EL (cell line): ENCODE results near the gene PPARD.

Source experiments
- DNase-seq: peaks from one replicate; pipeline ENCODE4 v3.0.0-alpha.2; 2016

Gene PPARD

DNA sequence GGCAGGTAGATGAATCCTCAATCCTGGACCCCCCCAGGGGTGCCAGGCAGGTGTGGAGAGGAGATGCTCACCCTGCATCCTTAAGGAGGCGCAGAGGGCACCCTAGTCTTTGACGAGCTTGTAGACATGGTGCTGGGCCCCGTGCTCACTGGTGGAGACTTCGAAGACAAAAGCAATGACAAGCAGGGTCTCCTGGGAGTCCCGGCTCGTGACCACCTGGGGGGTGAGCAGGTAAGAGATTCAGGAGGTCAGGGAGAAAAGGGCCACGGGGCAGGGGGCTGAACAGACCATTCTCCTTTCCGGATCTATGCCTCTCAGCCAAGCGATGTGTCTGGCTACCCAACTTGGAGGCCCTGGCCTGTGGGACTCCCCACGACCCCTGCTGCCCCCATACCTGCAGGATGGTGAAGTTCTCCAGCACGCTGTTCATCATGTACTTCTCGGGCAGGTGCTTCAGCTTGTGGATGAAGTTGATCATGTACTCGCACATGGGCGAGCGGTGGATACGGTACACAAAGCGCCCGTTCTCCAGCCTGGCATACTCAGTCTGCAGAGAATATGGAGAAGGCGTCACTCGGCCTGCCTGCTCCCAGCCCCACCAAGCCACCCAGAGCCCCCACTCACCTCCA is 132.7 kb downstream of the PPARD start:
- DNase-seq: no peak

GRCh38 chr6:35475573-35475972 is 133.2 kb downstream of the PPARD start:
- no peak for DNase-seq

DNA sequence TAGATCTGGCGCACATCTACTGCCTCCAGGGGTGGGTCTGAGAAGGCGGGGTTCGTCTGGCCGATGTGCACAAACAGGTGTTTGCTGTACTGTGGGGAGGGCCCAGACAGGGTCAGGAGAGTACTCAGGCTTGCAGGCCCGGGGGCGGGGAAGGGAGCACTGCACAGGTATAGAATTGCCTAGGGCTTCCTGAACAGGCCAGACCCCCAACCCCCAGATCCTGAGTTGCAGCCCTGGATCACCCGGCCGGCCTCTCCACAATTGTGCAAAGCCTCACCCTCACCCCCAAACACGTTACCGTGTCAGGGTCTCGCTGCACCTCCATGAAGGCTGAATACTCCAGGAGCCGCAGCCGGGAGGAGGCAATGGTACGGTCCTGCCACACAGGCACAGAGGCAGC is 133.6 kb downstream of the PPARD start:
- DNase-seq: no peak

DNA sequence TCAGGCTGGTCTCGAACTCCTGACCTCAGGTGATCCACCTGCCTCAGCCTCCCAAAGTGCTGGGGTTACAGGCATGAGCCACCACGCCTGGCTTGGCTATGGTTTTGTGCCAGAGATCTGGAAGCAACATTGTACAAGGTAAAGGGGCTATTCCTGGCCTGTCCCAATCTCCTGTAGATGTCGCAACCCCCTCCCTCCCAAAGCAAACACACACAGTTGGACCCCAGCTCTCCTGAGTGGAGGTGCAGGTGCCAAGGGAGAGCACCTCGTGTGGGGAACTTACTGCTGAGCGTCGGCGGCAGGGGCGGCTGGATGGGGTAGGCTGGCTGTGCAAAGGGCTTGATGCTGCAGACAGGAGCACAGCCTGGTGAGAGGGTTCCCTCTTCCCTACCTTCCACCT is 134.7 kb downstream of the PPARD start:
- no peak for DNase-seq
